GM18511 (cell line): ENCODE results near the gene MPDZ.

Experiments used
- ATAC-seq: cut with Tn5 transposase; IDR thresholded peaks from one replicate; pipeline ENCODE4 v1.9.1; 2021; ENCODE audit warnings: mild to moderate bottlenecking, moderate library complexity; ENCODE audit not compliant: unreplicated experiment

Gene MPDZ

GRCh38 chr9:13142776-13143175 is 136.7 kb downstream of the MPDZ start:
- no peak for ATAC-seq

GRCh38 chr9:13141629-13142028 is 137.9 kb downstream of the MPDZ start:
- ATAC-seq: no peak

GRCh38 chr9:13140843-13141592 is 138.5 kb downstream of the MPDZ start:
- no peak for ATAC-seq

GRCh38 chr9:13139641-13140171 is 139.8 kb downstream of the MPDZ start:
- no peak for ATAC-seq

DNA sequence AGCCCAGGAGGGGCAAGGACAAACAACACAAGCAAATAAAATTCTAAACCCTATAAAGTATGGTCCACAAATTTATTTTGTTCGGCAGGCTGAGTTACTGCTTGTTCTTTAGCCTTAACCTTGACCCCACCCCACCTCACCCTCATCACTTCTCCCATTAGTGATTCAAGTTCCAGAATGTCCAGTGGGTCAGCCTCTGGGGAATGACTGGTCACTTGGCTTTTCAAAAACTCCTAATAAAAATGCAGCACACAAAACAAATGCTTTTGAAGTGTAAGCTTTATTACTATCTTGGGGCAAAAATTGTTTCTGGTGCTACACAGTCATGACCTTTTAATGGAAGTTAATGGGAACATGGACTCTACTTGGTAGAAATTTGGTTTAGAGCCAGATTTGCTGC is 142.1 kb downstream of the MPDZ start:
- no peak for ATAC-seq

DNA sequence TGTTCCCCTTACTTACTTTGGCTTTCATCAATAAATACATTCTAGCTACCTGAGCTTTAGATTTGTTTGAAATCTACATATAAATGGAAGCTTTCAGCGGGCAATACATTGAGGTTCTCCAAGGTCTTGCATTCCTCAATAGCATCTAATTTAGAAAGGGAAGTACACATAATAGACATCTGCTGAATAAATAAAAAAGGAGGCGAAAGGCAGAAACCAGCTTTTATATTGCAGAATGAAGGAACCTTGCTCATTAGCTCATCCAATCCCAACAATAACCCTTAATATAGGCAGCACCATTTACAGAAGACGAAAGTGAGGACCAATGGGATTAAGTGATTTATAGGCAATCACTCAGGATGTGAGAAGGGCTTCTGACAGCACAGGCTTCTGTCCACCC is 147.5 kb downstream of the MPDZ start:
- ATAC-seq: no peak

DNA sequence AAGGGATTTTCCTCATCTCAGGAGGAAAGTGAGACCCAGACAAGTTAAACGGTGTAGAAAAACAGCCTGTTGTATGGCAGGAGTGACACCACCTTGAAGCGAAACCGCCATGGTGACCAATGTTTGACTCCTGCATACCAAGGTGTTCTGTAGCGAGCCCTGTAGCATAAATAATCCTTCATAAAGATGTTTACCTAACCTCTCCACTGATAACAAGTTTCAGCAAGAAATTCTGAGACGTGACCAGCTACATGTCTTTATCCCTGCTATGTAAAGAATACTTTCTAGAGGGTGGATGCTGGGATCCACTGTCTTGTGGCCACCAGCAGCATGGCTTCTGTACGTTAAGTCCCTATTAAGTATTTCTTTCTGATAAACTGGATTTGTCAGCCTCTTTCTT is 148.1 kb downstream of the MPDZ start:
- no peak for ATAC-seq

- no peak for ATAC-seq
Observed at GRCh38 chr9:13128266-13128860, 151.1 kb downstream of the MPDZ start.

- ATAC-seq: no peak
Observed at GRCh38 chr9:13127131-13127530, 152.4 kb downstream of the MPDZ start.

DNA sequence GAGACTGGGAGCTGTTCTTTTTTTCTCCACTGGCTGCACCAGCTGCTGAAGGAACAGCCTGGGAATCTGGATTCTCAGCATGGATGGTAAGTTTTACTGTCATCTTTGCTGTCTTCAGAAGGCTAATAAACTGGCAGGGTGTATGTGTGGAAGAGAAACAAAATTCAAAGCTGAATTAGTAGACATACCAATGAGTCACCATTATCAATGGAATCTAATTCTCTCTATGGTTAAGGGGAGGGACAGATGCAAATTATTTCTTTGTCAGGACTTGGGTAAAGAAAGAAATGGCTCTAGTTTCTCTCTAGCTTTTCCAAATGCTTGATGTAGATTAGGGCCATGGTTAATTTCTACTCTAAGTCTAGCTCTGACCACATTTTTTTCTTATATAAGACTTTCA is 154.2 kb downstream of the MPDZ start:
- no peak for ATAC-seq

DNA sequence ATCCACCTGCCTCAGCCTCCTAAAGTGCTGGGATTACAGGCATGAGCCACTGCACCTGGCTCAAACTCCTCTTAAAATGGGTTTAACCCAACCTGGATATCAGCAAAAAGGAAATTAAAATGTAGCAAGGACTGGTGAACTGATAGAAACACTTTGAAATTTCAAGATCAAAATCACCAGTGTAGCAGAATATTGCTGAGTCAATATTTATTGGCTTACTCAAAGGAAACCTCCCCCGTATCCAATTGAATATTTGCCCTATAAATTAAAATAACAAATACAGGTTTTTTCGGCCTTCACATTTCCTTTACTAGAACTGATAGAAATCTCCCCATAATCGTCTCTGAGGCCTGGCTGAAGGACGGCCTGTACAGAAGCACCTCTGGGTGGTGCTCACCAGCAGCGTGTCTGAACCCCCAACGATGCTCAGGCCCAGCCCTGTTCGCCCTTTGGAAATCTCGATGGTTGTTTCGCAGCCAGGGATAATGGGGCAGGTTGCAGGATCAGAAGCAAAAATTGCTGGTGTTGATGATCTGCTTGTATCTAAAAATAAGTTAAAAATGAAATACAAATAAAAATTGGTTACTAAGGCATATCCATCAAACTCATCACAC is 156.6 kb downstream of the MPDZ start:
- no peak for ATAC-seq

DNA sequence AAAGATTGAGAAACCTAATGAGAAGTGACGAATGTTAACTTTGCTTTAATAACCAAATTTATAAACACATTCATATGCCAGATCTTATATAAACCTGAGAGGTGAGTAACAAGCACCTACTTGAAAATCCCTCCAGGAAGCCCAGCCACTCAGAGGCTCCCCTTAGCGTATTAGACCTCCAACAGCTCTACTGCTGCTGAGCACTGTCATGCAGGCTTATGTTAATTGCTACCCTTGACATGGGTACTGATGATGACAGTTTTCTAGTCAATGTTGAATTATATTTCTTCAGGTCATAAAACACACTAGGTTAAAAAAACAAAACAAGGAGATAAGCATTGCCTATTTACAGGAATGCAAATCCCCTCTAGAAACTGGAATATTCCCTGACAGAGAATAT is 161.2 kb downstream of the MPDZ start:
- ATAC-seq: no peak

DNA sequence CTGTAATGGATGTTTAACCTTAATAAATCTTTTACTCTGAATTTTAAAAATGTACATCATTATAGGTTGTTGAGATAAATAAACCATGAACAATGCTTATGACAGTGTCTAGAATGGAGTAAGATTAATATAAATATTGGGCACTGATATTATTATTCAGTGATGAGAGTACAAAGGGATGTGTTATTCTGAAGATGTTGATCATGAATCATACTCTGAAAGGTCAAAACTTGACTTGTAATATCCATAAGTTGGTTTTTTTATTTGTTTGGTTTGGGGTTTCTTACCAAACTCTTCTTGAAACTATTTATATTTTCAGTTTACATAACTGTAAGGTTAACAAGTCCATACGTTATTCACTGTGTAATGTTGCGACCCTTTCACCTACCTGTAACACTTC is 163.2 kb downstream of the MPDZ start:
- no peak for ATAC-seq

DNA sequence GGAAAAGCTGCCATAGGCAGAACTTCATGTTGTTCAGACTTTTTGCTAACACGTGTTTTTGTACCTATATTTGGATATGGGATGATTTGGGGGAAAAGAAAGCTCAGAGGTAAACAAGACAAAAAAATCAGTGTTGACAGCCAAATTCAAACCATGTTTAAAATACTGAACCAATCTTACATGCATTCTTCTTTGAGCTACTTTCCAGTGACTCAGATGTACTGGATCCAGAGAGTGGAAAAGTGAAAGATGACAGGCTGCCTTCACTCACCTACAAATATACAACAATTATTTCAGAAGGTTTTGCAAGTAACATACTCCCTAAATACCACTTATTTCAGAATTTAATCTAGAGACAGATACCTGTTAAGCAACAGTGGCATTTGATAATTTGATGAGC is 165.7 kb downstream of the MPDZ start:
- no peak for ATAC-seq

- no peak for ATAC-seq
Observed at GRCh38 chr9:13113216-13113615, 166.3 kb downstream of the MPDZ start.

- ATAC-seq: no peak
Observed at GRCh38 chr9:13111778-13112177, 167.7 kb downstream of the MPDZ start.

DNA sequence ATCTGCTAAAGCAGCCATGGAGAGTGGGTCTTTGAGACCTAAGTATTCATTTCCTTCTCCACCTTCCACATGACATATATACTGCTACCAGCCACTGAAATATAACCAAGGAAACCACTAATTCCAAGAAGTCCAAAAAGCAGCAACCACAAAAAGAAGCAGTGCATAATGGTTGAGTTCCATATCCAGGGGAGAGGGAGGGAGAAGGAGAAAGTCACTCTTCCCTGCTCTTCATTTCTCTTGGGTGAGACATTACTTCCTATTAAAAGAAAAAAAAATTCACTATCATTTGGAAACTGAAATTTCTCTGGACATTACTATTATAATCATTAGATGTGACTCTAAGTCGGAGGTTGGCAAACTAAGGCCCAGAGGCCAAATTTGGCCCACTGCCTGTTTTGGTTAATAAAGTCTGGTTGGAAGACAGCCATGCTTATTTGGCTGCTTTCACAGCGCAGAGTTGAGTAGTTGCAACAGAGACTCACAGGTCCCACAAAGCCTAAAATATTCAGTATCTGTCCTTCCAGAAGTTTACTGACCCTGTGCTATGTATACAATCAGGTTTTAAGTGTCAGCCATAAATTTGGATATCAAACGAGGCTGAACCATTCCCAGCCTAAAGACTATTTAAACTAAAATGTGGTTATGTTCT is 168.6 kb downstream of the MPDZ start:
- no peak for ATAC-seq

GRCh38 chr9:13109781-13110180 is 169.7 kb downstream of the MPDZ start:
- ATAC-seq: no peak

DNA sequence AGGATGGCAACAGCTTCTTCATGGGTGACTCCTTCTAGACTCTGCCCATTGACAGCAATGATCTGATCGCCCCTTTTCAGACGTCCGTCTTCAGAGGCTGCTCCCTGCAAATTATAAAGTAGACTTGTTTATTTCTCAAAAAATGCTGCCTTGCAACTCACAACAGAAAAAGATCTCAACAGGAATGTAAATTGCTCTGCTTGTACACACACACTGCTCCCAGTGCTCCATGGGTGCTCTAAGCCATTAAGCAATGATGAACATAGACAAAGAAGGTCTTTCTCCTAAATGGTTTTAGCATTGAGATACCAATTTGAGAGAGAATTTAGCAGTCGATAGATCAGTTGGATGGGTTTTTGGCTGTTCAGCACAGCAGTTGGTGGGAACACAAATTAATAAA is 172.5 kb downstream of the MPDZ start:
- no peak for ATAC-seq

- no peak for ATAC-seq
Observed at GRCh38 chr9:13100914-13101572, 178.4 kb downstream of the MPDZ start.

DNA sequence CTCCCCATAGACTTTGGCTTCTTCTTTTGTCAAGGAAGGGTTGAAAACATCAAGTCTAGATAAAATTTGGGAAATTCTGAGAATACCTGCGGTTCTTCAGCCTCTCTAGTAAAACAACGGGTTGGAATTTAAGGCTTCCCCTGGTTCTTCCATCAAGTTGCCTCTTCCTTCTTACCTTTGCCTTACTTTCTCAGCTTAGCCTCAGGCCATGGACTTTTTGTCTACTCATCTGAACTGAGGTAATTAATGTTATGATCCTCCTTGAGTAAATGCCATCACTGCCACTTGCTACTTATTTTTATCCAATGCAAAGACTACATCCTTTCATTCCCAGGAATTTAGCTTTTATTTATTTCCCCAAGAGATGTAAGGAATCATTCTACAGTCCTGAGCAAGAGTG is 184.4 kb downstream of the MPDZ start:
- no peak for ATAC-seq
